GM21786 (cell line): ENCODE results near the gene RFK.
A peak's percentile ranks its signal among the peaks of the same experiment; 100 is the strongest.

Experiments used
- ATAC-seq: cut with Tn5 transposase; IDR thresholded peaks from one replicate; pipeline ENCODE4 v1.9.1; 2021; ENCODE audit not compliant: unreplicated experiment

RFK gene

GRCh38 chr9:76413658-76414057 lies 19.4 kb upstream of the RFK start:
- no peak for ATAC-seq

- ATAC-seq: no peak
These were observed 18.4 kb upstream of the RFK start for GRCh38 chr9:76412638-76413037.

DNA sequence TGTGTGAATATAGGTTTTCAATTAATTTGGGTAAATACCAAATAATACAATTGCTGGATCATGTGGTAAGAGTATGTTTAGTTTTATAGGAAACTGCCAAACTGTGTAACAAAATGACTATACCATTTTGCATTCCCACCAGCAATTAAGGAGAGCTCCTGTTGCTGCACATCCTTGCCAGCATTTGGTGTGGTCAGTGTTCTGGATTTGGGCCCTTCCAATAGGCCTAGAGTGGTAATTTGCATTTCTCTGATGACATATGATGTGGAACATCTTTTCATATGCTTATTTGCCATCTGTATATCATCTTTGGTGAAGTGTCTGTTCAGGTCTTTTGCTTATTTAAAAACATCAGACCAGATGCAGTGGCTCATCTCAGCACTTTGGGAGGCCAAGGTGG lies 11.6 kb upstream of the RFK start:
- no peak for ATAC-seq

DNA sequence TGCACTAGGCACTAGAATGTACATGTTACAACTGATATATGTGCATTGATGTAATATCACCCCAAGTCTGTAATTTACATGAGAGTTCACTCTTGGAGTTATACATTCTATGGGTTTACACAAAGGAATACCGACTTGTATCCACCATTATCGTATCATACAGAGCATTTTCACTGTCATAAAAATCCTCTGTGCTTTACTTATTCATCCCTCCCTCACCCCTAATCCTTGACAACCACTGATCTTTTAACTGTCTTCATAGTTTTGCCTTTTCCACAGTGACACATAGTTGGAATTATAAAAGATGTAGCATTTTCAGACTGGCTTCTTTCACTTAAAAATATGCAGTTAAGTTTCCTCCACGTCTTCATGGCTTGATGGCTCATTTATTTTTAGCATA lies 11.1 kb upstream of the RFK start:
- ATAC-seq: no peak

- ATAC-seq: no peak
These were observed 10.2 kb upstream of the RFK start for GRCh38 chr9:76404401-76404800.

DNA sequence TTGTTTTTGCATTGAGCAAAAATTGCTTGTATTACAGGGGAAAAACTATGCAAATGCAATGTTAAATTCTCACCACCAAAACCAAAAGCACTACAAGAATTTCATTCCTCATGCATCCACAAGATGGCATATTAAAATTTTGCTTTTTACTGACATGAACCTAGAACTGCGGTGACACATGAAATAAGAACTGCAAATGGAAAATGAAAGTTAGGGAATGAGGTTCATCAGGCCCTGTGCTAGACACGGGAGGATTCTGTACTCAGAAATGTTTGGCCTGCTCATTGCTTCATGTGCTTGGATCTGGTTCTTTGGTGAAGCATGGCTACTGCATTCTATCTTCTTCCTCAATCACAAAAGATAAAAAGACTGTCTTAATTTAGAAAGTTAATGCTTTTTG lies 9.1 kb upstream of the RFK start:
- ATAC-seq: peak; percentile 82

- no peak for ATAC-seq
These were observed 7.5 kb upstream of the RFK start for GRCh38 chr9:76401580-76402354.

DNA sequence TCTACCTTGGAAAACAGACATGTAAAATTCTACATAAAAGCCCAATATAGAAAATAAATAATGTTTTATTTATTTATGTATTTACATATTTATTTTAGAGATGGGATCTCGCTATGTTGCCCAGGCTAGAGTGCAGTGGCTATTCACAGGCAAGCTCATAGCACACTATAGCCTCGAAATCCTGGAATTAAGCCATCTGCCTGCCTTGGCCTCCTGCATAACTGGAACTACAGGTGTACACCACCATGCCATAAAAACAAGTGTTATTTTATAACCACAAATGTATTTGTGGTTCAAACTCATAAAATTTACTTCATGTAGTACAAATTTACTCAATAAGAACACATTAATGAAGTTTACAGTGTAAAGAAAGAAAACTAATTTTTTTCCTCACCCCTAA lies 7.0 kb upstream of the RFK start:
- ATAC-seq: no peak

DNA sequence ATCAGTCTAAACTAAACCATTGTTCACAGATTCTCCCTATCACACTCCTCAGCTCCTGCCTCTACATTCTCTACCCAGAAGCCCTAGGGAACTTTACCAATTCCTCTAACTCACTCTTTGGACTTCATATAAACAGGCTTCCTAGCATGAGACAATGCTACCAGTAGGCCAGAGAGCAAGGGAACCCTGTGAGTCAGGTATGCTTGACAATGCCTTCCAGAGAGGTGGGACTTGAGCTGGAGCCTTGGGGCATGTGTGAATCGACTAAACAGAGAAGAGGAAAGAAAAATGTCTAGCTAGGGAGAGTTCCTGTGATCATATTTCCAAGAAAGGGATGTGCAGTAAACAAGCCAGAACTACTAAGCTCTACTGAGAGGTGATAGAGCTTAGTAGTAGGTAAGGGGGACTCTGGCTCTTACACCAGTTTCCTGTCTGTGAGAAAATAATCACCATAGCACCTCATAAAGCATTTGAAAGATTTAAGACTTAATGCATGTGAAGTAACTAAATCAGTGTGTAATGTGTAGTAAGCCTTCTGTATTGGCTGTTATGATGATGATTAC lies 6.4 kb upstream of the RFK start:
- no peak for ATAC-seq

GRCh38 chr9:76399856-76400255 lies 5.6 kb upstream of the RFK start:
- no peak for ATAC-seq

DNA sequence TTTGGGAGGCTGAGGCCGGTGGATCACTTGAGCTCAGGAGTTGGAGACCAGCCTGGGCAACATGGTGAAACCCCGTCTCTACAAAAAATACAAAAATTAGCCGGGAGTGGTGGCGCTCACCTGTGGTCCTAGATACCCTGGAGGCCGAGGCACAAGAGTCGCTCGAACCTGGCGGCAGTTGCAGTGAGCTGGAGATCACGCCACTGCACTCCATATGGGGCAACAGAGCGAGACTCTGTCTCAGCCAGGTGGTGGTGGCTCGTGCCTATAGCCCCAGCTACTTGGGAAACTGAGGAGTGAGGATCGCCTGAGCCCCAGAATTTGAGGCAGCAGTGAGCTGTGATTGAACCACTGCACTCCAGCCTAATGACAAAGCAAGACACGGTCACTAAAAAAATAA lies 2.4 kb upstream of the RFK start:
- ATAC-seq: no peak

- ATAC-seq: no peak
These were observed 1.9 kb upstream of the RFK start for GRCh38 chr9:76396144-76396543.

GRCh38 chr9:76395381-76395780 lies 1.2 kb upstream of the RFK start:
- ATAC-seq: no peak

DNA sequence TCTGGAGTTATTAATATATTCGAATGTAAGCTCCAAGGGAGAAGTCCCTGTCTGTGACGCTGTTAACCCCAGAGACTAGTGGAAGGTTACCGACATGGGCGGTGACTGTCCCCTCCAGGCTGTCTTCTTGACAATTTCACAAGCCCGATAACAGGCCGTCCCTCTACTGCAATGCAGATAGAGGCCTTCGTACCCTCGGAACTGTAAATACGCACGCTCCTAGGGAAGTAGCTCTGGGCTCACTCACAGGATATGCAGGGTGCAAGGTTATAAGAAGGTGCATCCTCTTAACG lies 680 bp upstream of the RFK start:
- ATAC-seq: peak; percentile 46

- no peak for ATAC-seq
These were observed 3.6 kb downstream of the RFK start for GRCh38 chr9:76390656-76391055.

DNA sequence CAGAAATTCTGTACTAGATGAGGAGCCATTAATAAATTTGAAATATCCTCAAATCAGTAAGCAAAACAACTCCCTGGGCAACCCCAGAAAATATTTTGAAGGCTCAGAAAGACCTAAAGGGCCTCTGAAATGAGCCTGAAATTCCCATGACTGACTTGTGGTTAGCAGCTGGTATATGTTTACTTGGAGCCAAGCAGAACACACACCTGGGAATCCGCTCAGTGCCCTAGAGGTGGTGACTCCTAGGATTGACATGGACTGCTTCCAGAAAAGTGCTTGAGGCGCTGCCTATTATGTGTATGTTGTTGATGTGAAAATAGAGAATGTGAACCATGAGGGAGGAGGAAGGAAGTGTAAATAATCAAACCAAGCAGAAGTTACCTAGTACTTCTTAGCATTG lies 14.7 kb downstream of the RFK start:
- ATAC-seq: no peak

DNA sequence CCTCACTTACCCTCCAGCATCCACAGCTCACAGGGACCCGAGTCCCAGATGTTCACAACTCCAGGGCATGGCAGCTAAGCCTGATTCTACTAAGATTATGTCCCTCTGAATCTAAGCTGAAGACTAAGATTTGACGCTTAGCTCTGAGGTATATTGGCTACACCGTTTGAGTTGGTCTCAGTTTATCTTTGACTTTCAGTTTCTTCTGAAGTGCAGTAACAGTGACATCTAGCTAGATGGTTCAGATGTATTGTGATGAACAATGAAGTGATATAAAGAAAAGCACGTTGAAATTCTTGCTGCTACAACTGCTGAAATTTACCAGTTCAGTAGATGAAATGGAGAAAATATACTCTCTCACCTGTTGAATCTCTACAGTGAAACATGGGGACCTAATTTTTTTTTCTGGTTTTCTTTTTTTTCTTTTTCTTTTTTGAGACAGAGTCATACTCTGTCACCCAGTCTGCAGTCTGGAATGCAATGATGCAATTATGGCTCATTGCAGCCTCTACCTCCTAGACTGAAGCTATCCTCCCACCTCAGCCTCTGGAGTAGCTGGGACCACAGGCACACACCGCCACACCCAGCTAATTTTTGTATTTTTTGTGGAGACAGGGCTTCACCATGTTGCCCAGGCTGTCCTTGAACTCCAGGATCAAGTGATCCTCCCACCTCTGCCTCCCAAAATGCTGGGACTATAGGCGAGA lies 15.7 kb downstream of the RFK start:
- ATAC-seq: no peak

DNA sequence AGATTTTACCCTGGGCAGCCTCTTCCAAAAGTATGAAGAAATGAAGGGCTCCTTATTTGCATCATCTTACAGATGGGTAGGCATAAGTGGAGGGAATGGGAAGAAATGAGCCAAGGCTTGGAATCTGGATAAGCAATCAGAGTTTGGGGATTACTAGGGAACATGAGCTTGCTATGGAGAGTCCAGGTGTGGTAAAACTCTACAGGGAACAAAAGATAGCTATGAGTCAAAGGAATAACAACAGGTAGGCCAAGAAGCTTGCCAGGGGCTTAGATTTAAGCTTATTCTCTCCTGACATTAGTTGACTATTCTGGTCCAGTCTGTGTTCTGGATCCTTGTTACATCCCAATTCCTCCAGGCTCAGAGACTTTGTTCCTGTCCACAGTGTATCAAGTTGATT lies 16.4 kb downstream of the RFK start:
- no peak for ATAC-seq

- no peak for ATAC-seq
These were observed 19.3 kb downstream of the RFK start for GRCh38 chr9:76374783-76375559.

- ATAC-seq: no peak
These were observed 20.3 kb downstream of the RFK start for GRCh38 chr9:76373784-76374474.

GRCh38 chr9:76373173-76373783 lies 20.9 kb downstream of the RFK start:
- ATAC-seq: no peak
